ENCODE data around the gene TSC2.

The TSC2 gene

GRCh38 chr16:2070576-2071453 is 23.0 kb downstream of the TSC2 start:
- DNase-seq (ENCODE audit: low spot score), result no peak
- no peak for TF ChIP-seq CTCF (IDR thresholded peaks at IDR 0.05; ENCODE audit: extremely low read depth, insufficient read depth, missing control alignments)
- in situ Hi-C loops (cut with MboI; ENCODE audit: low pct_unique_long_range_greater_than_20kb, low sequenced_read_pairs, unreplicated experiment), result no loop called here

- no peak for TF ChIP-seq CTCF (IDR thresholded peaks at IDR 0.05; ENCODE audit: extremely low read depth, insufficient read depth, missing control alignments)
- in situ Hi-C loops (cut with MboI; ENCODE audit: low pct_unique_long_range_greater_than_20kb, low sequenced_read_pairs, unreplicated experiment), result no loop called here
- no peak for DNase-seq (ENCODE audit: low spot score)
Measured at GRCh38 chr16:2071454-2072202, 23.8 kb downstream of the TSC2 start.

GRCh38 chr16:2072926-2073325 is 25.1 kb downstream of the TSC2 start:
- in situ Hi-C loops (cut with MboI; ENCODE audit: low pct_unique_long_range_greater_than_20kb, low sequenced_read_pairs, unreplicated experiment), result no loop called here
- no peak for DNase-seq (ENCODE audit: low spot score)
- no peak for TF ChIP-seq CTCF (IDR thresholded peaks at IDR 0.05; ENCODE audit: extremely low read depth, insufficient read depth, missing control alignments)

- DNase-seq (ENCODE audit: low spot score), result no peak
- no peak for TF ChIP-seq CTCF (IDR thresholded peaks at IDR 0.05; ENCODE audit: extremely low read depth, insufficient read depth, missing control alignments)
- in situ Hi-C loops (cut with MboI; ENCODE audit: low pct_unique_long_range_greater_than_20kb, low sequenced_read_pairs, unreplicated experiment), result no loop called here
Measured at GRCh38 chr16:2074071-2074470, 26.3 kb downstream of the TSC2 start.

GRCh38 chr16:2075631-2076030 is 27.8 kb downstream of the TSC2 start:
- no peak for TF ChIP-seq CTCF (IDR thresholded peaks at IDR 0.05; ENCODE audit: extremely low read depth, insufficient read depth, missing control alignments)
- in situ Hi-C loops (cut with MboI; ENCODE audit: low pct_unique_long_range_greater_than_20kb, low sequenced_read_pairs, unreplicated experiment), result no loop called here
- no peak for DNase-seq (ENCODE audit: low spot score)

GRCh38 chr16:2076072-2076865 is 28.5 kb downstream of the TSC2 start:
- TF ChIP-seq CTCF (IDR thresholded peaks at IDR 0.05; ENCODE audit: extremely low read depth, insufficient read depth, missing control alignments), result no peak
- no peak for DNase-seq (ENCODE audit: low spot score)
- in situ Hi-C loops (cut with MboI; ENCODE audit: low pct_unique_long_range_greater_than_20kb, low sequenced_read_pairs, unreplicated experiment), result no loop called here

Measured in GM13977 (cell line).